ENCODE results near the gene KRTAP19-1. TPM values are rescaled to one million over a fixed set of nuclear protein-coding genes. Genes with fewer than 3 reads are reported as not detected.
"Not testable (repeated sequence)": the region's sequence is repeated elsewhere in the genome, so short reads cannot be mapped to it uniquely, and the experiment has no call there.

The KRTAP19-1 gene
- total RNA-seq = not detected in 2 replicates
- polyA plus RNA-seq (2012) = not detected

DNA sequence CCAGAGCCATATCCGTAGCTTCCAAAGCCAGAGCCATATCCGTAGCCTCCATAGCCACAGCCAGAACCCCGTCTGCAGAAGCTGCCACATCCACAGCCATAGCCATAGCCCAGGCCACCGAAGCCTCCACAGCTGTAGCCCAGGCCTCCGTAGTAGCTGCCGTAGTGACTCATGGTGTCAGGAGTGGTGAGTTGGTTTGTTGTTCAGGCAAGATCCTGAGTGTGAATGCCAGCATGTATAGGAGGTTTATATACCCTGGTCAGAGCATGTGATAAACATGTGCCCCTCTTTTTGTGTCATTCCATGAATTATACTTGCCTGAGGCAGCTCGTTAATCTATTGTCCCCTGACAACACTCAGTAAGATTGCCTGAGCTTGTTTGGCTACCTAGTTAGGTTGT is at the start of gene KRTAP19-1:
KRTAP19-1 (minus strand) TSS at position 223 of the 400 bp plus-strand sequence; CDS start at position 173, 50 bp downstream.
- no peak for DNase-seq (ENCODE audit: low read depth)

- DNase-seq (ENCODE audit: low read depth) = no peak
These were observed 38.7 kb upstream of the KRTAP19-1 start for GRCh38 chr21:30518876-30519275.

- no peak for DNase-seq (ENCODE audit: low read depth)
These were observed 35.5 kb upstream of the KRTAP19-1 start for GRCh38 chr21:30515681-30516080.

DNA sequence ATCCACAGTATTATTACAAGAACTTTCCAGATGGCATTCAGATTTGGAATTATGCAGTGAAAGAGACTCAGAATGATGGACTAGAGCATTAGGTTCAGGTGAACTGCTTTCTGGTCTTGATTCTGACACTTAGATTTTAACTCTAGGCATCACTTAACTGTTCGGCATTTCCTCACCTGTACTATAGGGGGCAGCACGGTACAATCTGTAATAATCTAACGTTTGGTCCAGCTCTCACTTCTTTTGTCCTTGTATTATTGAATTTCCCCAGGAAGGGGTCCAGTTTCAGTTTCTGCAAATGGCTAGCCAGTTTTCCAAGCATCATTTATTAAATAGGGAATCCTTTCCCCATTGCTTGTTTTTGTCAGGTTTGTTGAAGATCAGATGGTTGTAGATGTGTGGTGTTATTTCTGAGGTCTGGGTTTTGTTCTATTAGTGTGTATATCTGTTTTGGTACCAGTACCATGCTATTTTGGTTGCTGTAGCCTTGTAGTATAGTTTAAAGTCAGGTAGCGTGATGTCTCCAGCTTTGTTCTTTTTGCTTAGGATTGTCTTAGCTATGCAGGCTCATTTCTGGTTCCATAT is 25.5 kb upstream of the KRTAP19-1 start:
- not testable (repeated sequence) for DNase-seq (ENCODE audit: low read depth)

DNA sequence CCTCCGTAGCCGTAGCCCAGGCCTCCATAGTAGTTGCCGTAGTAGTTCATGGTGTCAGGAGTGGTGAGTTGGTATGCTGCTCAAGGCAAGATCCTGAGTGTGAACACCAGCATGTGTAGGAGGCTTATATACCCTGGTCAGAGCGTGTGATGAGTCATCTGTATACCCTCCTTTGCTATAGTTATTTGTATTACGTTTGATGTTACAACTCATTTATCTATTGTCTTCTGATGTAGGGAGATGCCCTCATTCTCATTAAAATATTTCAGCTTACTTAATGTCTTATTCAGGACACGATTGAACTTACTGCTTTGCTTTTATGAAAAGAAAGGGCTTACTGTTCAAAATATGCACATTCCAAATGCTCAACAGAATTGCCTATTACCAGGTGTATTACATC is 21.9 kb upstream of the KRTAP19-1 start, which contains the start of gene KRTAP19-5:
KRTAP19-5 (minus strand) TSS at position 101 of the 400 bp plus-strand sequence; CDS start at position 50, 51 bp downstream.
- DNase-seq (ENCODE audit: low read depth) = no peak

DNA sequence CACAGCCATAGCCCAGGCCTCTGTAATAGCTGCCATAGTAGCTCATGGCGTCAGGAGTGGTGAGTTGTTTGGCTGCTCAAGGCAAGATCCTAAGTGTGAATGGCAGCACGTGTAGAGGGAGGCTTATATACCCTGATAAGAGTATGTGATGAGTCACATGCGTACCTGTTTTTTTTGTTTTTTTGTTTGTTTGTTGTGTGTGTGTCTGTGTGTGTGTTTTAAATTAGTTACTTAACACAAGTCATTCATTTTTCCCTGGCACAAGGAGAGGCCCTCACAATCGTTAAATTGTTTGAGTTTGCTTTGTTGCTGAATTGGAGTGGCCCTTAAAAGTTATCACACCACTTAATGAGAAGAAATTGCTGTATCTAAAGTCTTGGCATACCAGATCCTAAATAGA is 16.9 kb upstream of the KRTAP19-1 start, which contains the start of gene KRTAP19-4:
KRTAP19-4 (minus strand) TSS at position 101 of the 400 bp plus-strand sequence; CDS start at position 46, 55 bp downstream.
- DNase-seq (ENCODE audit: low read depth) = no peak

GRCh38 chr21:30491963-30492428 is 11.8 kb upstream of the KRTAP19-1 start, which contains the start of gene KRTAP19-3:
KRTAP19-3 (minus strand) TSS chr21:30492013; CDS start chr21:30491957, 56 bp downstream.
- DNase-seq (ENCODE audit: low read depth) = no peak

GRCh38 chr21:30487336-30487735 is 7.2 kb upstream of the KRTAP19-1 start, which contains the start of gene KRTAP19-2:
KRTAP19-2 (minus strand) TSS chr21:30487436; CDS start chr21:30487348, 88 bp downstream.
- no peak for DNase-seq (ENCODE audit: low read depth)

DNA sequence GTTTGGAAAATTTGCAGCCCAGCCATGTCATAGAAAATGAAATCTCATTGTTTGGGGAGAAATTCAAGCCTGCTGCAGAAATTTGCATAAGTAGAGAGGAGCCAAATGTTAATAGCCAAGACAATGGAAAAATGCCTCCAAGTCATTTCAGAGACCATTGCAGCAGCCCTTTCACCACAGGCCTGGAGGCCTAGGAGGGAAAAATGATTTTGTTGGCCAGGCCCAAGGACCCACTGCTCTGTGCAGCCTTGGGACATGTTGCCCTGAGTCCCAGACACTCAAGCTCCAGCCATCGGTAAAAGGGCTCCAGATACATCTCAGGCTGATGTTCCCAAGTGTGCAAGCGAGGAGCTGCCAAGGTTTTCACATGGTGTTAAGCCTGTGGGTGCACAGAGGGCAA is 6.0 kb upstream of the KRTAP19-1 start:
- no peak for DNase-seq (ENCODE audit: low read depth)

GRCh38 chr21:30482130-30482529 is 2.0 kb upstream of the KRTAP19-1 start:
- DNase-seq (ENCODE audit: low read depth) = no peak

DNA sequence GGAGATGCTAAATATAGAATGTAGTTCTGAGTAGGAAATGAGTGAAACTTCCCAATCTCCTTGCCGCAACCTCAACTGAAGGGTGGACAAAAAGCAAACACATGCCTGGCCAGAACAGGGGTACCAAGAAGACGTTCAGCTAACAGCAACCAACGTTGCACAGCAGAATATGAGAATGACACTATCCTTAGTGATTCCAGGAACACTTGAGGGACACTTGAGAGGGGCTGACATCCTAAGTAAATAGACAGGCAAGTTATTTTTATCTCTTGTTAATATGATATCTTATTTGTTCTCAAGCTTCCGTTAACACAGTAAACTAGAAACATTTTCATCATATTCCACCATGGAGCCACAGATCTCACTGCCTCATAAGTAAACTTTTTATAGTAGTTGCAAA is 908 bp downstream of the KRTAP19-1 start:
- no peak for DNase-seq (ENCODE audit: low read depth)

GRCh38 chr21:30478004-30478403 is 2.2 kb downstream of the KRTAP19-1 start:
- DNase-seq (ENCODE audit: low read depth) = no peak

DNA sequence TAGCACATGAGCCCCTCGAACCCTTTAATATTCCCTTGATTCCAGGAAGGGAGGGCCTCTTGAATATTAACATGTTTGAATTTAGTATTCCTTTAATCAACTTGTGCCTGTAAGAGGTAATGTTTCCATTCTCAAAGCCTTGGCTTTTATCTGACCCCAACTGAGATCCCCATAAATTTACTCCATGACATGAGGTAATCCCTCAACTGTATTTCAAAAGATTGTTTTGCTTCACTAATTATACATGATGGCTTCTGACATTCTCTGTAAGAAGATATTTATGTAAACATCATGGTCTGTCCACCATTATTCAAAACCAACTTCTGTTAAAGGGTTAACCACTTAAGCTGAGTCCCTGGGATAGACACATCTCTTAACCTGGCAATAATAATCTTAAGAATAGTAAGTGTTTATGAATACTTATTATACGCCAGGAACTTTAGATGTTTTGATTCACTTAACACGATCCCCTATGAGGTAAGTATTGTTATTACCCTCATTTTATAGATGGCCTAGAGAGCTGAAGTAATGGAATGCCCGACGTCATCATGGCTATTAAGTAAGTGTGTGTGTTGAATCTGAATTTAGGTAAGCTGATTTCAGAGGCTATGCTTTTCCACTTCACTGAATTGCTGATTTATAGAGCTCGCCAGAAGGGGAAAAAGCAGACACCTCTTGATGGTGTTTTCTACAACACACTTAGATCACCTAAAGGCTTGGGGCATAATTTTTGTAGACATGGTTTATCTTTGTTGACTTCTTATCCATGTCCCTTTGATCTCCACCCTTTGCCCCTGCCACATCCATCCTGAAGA is 11.1 kb downstream of the KRTAP19-1 start:
- DNase-seq (ENCODE audit: low read depth) = no peak

DNA sequence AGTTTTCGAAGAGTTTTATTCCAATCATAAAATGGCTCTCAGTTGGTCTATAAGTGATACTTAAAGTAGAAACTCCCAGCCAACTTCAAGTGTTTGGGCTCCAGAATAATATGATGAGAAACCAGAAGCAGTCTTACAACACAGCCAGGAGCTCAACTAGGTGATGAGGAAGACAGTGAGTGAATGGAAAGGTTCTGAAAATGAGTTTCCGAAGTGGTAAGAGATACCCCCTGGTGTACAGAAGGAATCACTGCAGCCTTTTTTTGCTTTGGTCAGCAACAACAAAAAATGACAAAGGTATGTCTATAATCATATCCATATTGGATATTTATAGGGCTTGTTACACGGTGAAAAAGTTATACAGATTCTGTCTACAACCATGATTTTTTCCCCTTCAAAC is 16.5 kb downstream of the KRTAP19-1 start:
- DNase-seq (ENCODE audit: low read depth) = no peak

DNA sequence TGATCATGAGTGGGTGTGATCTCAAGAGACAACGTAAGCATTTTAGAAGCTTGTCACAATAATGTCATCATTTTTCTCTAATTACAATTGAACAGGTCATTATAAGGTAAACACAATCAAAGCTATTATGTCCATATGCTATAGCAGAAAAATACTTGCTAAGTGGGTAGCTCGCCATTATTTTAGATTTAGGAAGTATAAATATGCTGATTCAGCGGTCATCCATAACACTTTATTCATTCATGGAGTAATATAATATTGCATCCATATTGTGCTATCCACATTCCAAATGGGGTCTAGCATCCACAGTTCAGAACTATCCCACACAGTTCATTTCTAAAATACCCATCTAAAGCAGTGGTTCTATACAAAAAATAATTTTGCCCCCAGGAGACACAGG is 31.7 kb downstream of the KRTAP19-1 start:
- no peak for DNase-seq (ENCODE audit: low read depth)

- no peak for DNase-seq (ENCODE audit: low read depth)
These were observed 33.1 kb downstream of the KRTAP19-1 start for GRCh38 chr21:30447056-30447455.

DNA sequence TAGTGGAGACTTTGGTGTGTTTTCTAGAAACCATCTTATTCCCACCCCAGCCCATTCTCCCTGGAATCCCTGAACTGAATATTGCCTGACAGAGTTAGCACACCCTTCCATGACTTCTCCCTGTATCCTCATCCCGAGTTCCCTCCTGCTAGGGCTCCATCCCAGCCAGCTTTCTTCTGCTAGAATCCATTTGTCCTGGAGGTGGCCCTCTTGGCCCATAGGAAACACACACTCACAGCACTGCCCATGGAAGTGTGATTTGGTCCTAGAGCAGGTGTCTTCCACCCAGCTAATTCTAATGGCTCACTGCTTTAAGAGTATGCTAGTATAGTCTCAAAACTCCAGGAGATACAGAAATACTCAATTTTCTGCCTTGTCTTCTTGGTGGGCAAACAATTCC is 36.0 kb downstream of the KRTAP19-1 start:
- no peak for DNase-seq (ENCODE audit: low read depth)

GRCh38 chr21:30443226-30443625 is 36.9 kb downstream of the KRTAP19-1 start:
- DNase-seq (ENCODE audit: low read depth) = no peak

- DNase-seq (ENCODE audit: low read depth) = no peak
These were observed 40.2 kb downstream of the KRTAP19-1 start, which contains the start of gene KRTAP15-1 for GRCh38 chr21:30439975-30440374. KRTAP15-1 (plus strand) TSS chr21:30440275; CDS start chr21:30440328, 53 bp downstream.

GRCh38 chr21:30437010-30437565 is 43.1 kb downstream of the KRTAP19-1 start:
- no peak for DNase-seq (ENCODE audit: low read depth)

GRCh38 chr21:30434033-30434631 is 46.0 kb downstream of the KRTAP19-1 start:
- no peak for DNase-seq (ENCODE audit: low read depth)

All from myocyte (in vitro differentiated cells).